A549 (cell line): ENCODE data around the gene FAM156A.
"Not testable (repeated sequence)": the region's sequence is repeated elsewhere in the genome, so short reads cannot be mapped to it uniquely, and the experiment has no call there.

Experiments
- CEBPB ChIP-seq, 2 experiments: fragments of >200 bp in 1 of 2; sonication (Bioruptor Twin) in 1 of 2; formaldehyde crosslinking in 1 of 2; IDR thresholded peaks; 2 replicates each; pipeline ENCODE4 v1.6.1; 2012 to 2016
- CHD2 ChIP-seq: fragments of 150-350 bp; IDR thresholded peaks from 2 replicates; pipeline ENCODE4 v1.6.1; 2014; ENCODE audit warnings: low read length; ENCODE audit not compliant: partially characterized antibody
- KDM1A ChIP-seq: fragments of 200-600 bp; sonication (generic); IDR thresholded peaks from 2 replicates; pipeline ENCODE4 v1.6.1; 2016; ENCODE audit warnings: low read depth, mild to moderate bottlenecking
- KDM5A ChIP-seq: fragments of 200-600 bp; sonication (generic); IDR thresholded peaks from 2 replicates; pipeline ENCODE4 v1.6.1; 2016; ENCODE audit warnings: antibody characterized with exemption, mild to moderate bottlenecking
- POLR2A ChIP-seq: IDR thresholded peaks from 2 replicates; pipeline ENCODE4 v1.6.1; 2012; ENCODE audit warnings: mild to moderate bottlenecking, low read length
- TF ChIP-seq, protein P1 (sequence below): fragments of >200 bp; sonication (Bioruptor Twin); formaldehyde crosslinking; IDR thresholded peaks from 3 replicates; pipeline ENCODE4 v1.5.1; 2016

DNA sequence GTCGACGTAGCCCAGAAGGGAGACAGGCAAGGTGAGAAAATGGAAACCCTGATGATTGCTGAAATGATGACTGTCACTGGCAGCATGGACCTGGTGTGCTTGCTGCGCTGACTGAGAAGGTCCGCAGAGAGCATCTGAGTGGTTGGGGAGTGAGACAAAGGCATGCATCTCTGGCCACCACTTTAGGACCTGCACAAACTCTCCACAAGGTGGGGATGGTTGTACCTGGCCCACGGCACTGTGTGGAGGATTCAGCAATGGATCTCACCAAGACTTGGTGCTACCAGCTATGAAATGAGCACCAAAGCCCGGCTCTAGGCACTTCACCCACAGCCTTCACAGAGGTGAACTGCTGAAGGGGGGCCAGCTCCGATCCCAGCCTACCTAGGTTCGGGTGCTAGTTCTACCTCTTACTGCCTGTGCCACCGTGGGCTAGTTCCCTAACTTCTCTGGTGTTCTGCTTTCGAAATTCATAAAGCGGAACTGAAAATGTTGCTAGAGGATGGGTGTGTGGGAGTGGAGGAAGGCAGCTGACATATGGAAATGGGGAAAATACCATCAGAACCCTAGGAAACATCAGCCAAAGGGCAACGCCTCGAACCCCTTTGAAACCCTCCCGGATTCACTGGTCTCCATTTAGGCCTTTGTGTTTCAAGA is 12.4 kb downstream of the FAM156A start:
- TF ChIP-seq, protein P1, sequence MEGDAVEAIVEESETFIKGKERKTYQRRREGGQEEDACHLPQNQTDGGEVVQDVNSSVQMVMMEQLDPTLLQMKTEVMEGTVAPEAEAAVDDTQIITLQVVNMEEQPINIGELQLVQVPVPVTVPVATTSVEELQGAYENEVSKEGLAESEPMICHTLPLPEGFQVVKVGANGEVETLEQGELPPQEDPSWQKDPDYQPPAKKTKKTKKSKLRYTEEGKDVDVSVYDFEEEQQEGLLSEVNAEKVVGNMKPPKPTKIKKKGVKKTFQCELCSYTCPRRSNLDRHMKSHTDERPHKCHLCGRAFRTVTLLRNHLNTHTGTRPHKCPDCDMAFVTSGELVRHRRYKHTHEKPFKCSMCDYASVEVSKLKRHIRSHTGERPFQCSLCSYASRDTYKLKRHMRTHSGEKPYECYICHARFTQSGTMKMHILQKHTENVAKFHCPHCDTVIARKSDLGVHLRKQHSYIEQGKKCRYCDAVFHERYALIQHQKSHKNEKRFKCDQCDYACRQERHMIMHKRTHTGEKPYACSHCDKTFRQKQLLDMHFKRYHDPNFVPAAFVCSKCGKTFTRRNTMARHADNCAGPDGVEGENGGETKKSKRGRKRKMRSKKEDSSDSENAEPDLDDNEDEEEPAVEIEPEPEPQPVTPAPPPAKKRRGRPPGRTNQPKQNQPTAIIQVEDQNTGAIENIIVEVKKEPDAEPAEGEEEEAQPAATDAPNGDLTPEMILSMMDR, result not testable (repeated sequence)
- not testable (repeated sequence) for TF ChIP-seq CEBPB (IDR thresholded peaks at IDR 0.05); KDM1A; POLR2A; KDM5A; CHD2
